GM12892 (cell line): ENCODE results near the gene RAB9B. TPM values are rescaled to one million over a fixed set of nuclear protein-coding genes. Genes with fewer than 3 reads are reported as not detected.

Source experiments
- DNase-seq: peaks from one replicate; pipeline ENCODE4 v3.0.0; 2011; ENCODE audit not compliant: insufficient read length
- FAIRE-seq: peaks from 2 replicates; lab custom pipeline; 2011; peaks lifted over from hg19 to GRCh38; lab: Jason Lieb, UNC
- POLR2A ChIP-seq: IDR thresholded peaks from 2 replicates; pipeline ENCODE4 v1.6.1; 2011; ENCODE audit warnings: low read depth, low read length, control low read depth
- POLR2AphosphoS5 ChIP-seq: IDR thresholded peaks from 2 replicates; pipeline ENCODE4 v1.6.1; 2011; ENCODE audit warnings: low read depth, low read length, control low read depth
- TAF1 ChIP-seq: IDR thresholded peaks from 2 replicates; pipeline ENCODE4 v1.6.1; 2011; ENCODE audit warnings: low read depth, mild to moderate bottlenecking, control low read depth, low read length, borderline replicate concordance
- polyA plus RNA-seq: library from polyadenylated mRNA; unstranded; fragments of >200 nt; gene quantifications from one replicate; pipeline ENCODE4 v1.2.1, GENCODE V29; 2012; ENCODE audit warnings: missing spikeins, inconsistent platforms; ENCODE audit not compliant: missing spikeins

The RAB9B gene, protein sequence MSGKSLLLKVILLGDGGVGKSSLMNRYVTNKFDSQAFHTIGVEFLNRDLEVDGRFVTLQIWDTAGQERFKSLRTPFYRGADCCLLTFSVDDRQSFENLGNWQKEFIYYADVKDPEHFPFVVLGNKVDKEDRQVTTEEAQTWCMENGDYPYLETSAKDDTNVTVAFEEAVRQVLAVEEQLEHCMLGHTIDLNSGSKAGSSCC
- polyA plus RNA-seq = 0.17 TPM

DNA sequence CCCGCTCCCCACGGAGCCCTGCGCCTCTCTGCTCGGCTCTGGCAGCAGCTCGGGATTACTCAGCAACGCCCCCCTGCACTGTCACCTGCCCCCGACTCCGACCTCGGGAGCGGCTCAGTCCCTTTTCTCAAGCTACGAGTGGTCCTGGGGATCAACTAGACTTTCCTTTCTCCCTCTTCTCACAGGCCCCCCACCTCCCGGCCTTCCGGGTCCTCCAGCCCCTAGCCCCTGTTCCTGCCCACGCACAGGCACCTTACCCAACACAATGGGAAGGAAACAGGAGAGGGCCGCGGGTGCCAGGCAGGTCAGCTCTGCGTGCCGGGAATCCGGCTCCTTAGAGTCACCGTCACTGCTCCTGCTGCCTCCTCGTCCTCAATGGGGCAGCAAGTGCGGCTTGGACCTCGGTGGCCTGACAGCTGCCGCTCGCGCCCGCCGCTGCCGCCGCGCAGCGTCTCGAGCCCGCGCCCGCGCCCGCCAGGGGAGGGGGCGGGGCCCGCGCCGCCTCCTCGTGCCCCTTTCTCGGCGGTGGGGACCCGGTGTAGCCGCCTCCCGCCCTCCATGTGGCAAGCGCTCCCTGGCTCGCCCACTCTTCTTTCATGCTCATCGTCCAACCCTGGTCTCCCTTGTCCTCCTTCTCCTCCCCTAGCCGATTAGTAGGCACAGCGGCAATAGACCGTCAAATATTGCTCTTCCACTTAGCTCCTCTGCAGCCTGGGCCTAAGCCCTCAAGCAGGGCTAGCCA, at the start of gene RAB9B:
Gene RAB9B (minus strand): TSS at position 455 of the 742 bp plus-strand sequence. CDS start 6,473 bp downstream, outside the sequence.
- DNase-seq (peak; percentile 41), FAIRE-seq (peak; percentile 14)
- TF ChIP-seq POLR2A = no peak
- no peak for TF ChIP-seq TAF1
- no peak for TF ChIP-seq POLR2AphosphoS5

DNA sequence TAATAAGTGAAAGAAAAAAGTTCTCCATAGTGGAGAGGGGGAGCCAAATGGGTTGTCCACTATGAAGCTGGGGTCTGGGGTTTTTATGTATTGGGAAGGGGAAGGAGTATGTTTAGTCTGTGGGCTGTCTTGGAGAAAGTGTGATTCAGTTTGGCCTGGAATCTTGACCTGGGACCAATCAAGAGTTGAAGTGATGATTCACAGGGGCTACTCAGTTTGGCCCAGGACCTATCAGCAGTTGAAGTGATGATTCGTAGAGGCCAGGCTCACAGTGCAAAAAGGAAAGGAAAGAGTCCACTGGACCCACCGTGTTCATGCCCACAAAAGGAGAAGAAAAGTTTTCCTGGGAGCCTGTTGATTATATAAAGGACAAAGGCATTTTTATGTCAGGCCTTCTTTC, 47.3 kb upstream of the RAB9B start:
- DNase-seq (no peak), FAIRE-seq (no peak)
- TF ChIP-seq POLR2AphosphoS5 (no peak), TAF1 (no peak), POLR2A (no peak)

DNA sequence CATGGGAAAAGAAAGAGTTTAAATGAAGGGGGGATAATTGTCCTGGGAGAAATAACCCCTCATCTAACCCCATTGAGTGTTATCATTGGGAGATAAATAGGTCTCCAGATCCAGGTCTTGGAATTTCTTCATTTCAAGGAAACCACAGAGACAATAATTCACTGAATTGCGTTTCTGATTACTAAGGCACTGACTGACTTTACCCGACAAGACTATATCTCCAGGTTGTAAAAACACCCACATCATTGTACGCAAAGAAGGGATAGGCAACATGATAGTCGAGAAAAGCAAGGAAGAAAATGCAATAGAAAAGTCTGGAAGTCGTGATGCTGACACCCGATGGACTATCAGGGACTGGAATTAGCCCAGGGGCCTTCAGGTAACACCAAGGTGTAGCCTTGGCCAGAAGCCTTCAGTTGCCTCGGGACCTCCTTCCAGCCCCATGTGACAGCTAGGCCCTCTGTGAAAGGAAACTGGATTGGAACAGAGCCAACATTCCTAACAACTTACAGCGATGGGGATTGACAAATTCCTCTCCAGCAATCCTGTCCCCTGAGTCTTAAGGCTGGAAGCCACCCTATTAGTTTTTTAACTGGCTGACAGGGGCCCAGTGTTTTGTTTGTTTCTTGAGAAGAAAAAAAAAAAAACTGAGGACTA, 46.5 kb upstream of the RAB9B start:
- DNase-seq (no peak), FAIRE-seq (no peak)
- TF ChIP-seq POLR2AphosphoS5 (no peak), POLR2A (no peak), TAF1 (no peak)

DNA sequence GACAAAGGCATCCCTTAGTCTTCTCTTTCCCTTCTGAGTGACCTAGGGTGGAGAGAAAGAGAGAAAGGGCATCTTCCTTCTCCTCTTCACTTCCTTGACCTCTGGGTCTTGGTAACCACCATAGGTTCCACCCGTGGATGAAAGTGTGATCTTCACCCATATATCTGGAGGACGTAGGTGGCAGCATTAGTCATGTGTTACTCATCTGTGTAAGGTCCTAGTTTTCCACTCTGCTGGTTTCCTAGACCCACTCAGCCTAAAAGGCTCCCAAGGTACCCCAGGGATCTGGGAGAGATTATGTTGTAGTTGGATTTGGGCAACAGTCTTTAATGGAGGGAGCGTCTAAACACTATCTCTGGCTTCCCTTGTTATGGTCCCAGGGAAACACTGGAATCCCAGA, 45.5 kb upstream of the RAB9B start:
- FAIRE-seq (no peak), DNase-seq (no peak)
- no peak for TF ChIP-seq TAF1
- TF ChIP-seq POLR2A = no peak
- no peak for TF ChIP-seq POLR2AphosphoS5

DNA sequence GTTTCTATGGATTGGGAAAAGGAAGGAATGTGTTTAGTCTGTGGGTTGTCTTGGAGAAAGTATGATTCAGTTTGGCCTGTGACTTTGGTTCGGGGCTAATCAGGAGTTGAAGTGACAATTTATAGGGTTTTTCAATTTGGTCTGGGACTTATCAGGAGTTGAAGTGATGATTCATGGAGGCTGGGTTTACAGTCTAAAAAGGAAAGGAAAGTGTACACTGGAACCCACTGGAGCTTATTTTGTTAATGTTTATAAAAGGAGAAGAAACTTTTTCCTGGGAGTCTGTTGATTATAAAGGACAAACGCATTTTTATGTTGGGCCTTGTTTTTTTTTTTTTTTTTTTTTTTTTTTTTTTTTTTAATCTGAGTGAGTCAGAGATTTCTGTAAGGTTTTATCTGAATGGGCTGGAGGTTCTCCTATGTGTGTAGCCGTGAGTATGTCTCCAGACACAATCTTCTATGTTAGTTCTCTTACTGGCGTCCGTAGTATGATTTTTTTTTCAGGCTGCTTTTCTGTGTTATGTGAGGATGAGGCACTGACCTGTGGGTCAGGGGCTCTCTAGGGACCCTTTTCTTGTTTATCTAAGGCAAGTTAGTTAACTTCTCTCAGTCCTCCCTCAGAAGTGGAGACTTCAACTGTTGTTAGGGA, 33.0 kb upstream of the RAB9B start:
- no peak for FAIRE-seq
- no peak for TF ChIP-seq POLR2AphosphoS5
- TF ChIP-seq POLR2A = no peak
- no peak for TF ChIP-seq TAF1
- DNase-seq = no peak

DNA sequence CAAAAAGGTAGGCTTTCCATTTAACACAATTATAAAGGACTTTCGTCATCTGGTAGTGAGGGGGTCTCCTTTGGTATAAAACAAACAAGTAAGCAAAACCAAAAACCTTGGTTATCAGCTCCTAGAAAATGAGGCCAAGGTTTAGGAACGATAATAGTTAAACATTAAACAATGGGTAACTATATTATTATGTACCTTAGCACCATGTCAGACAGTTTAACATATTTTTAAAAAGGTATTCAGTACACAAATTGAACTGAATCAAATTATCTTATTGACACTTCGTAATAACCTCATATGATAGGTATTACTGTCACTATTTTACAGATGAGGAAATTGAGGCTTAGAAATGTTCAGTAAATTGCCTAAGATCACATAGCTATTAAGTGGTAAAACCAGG, 32.1 kb upstream of the RAB9B start:
- FAIRE-seq (no peak), DNase-seq (no peak)
- TF ChIP-seq TAF1 = no peak
- TF ChIP-seq POLR2A = no peak
- no peak for TF ChIP-seq POLR2AphosphoS5

DNA sequence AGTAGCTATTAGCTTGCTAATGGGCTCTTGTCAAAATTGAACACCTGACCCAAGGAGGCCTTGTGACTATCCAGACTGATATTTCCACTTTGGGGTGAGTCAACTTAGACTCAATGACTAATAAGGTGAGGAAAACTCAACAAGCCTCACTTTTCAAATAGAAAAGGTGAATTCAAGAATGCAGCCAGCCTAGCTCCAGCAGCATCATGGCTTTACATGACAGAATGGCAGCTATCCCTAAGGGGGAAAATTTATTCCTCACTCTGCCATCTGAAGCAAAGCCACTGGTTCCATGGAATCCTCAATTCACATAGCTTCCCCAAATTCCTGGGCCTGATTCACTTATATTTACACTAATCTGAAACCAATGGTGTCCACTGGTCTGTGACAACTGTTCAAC, 29.1 kb upstream of the RAB9B start:
- DNase-seq (no peak), FAIRE-seq (no peak)
- TF ChIP-seq TAF1 = no peak
- TF ChIP-seq POLR2A = no peak
- no peak for TF ChIP-seq POLR2AphosphoS5

DNA sequence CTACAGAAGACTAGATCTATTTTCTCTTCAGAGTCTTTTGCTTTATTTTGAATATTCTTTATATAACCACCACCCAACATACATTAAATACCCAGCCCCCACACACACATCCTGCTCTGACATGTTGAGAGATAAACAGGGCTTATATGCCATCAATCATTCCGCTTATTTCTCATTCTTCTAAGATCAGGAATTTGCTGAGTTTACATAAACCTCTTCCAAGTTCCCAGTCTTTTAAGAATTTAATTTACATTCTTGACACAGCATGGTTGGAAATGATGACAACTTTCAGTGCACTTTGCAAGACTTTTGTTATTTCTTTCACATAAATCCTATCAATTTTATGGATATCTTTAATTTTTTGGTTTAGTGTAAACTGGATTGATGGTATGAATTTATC, 17.5 kb upstream of the RAB9B start:
- FAIRE-seq (no peak), DNase-seq (no peak)
- TF ChIP-seq POLR2A (no peak), TAF1 (no peak), POLR2AphosphoS5 (no peak)

DNA sequence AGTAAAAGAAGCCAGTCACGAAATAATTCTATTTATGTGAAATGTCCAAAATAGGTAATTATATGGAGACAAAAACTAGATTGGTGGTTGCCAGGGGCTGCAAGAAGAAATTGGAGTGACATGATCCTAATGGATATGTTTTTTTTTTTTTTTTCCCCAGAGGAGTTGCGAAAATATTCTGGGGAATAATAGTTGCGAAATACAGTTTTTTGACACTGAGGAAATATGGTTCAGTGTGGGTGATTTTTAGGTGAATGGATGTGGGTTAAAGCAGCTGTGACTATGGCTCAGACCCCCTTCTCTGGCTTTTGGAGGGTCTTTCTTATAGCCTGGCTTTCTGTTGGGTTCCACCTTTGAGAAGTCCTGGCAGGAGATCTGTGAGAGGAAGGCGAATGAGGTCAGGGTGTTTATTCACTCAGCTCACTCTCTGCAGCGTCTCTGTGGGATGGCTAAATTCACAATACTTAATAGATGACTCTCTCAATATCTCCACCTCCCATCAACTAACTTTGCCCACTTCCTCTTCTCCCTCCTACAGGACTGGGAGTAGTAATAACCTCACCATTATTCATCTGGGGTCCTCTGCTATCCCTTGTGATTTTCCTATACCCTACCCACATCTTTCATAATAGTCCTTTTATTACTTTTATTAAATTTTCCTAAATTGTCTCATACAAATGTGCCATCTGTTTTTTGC, 15.3 kb upstream of the RAB9B start:
- no peak for FAIRE-seq

DNA sequence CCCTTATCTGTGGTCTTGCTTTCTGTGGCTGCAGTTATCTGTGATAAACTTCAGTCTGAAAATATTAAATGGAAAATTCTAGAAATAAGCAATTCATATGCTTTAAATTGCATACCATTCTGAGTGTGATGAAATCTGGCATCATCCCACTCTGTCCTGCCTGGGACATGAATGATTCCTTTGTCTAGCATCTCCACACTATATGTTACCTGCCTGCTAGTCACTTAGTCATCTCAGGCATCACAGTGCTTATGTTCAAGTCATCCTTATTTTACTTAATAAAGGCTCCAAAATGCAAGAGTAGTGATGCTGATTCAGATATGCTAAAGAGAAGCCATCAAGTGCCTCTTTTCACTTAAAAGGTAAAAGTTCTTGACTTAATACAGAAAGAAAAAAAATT, 14.3 kb upstream of the RAB9B start:
- no peak for DNase-seq
- no peak for FAIRE-seq
- TF ChIP-seq POLR2A (no peak), POLR2AphosphoS5 (no peak), TAF1 (no peak)

More for the DNA sequence above, 15.3 kb upstream of the RAB9B start:
- TF ChIP-seq TAF1 (no peak), POLR2AphosphoS5 (no peak), POLR2A (no peak)
- DNase-seq = no peak

DNA sequence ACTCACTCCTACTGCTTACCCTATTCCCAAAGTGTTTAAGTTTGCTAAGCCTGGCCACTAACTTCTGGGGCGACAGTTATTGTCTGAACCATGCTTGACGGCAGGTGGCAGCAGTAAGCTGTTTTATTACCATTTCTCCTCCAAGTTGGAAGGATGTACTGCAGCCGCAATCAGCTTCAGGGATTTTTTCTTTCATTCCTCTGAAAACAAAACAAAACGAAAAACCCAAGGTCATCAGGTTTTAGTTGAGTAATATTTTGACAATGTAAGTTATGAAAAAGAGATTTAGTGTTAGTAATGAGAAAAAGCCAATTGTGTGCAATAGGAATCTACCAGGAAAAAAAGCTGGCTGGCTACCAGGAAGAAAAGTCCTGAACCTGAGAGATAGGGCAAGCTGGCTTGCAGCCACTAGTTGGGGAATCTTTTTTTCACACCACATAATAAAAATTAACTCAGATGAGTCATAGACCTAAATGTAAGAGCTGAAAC, 13.2 kb upstream of the RAB9B start:
- FAIRE-seq (peak; percentile 86), DNase-seq (no peak)
- TF ChIP-seq TAF1 = no peak
- TF ChIP-seq POLR2A = no peak
- TF ChIP-seq POLR2AphosphoS5 = no peak

DNA sequence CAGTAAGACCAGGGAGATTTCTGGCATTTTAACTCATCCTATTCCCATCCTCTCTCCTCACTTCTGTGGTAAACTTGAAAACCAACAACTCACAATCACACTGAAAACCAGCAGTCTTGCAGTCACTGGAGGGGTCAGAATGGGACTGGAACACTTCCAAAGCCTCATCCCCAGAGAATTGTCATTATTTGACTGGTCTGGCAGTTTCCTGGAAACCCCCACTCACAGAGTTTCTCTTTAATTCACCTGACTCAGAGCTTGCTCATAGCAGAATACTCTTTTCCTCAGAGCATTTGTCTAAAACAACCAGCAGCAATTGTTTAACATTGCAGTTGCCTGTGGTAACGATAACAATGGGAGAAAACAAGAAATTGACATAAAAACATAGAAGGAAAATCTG, 7.3 kb upstream of the RAB9B start:
- no peak for TF ChIP-seq TAF1
- no peak for TF ChIP-seq POLR2A
- no peak for TF ChIP-seq POLR2AphosphoS5
- DNase-seq (no peak), FAIRE-seq (no peak)
